Testis (tissue), 3 donors: Measurements from ENCODE around the gene PIP5K1B. TPM values are rescaled to one million over a fixed set of nuclear protein-coding genes. Genes with fewer than 3 reads are reported as not detected.
"Not testable (repeated sequence)": the region's sequence is repeated elsewhere in the genome, so short reads cannot be mapped to it uniquely, and the experiment has no call there.

Source experiments
- DNase-seq: peaks from one replicate; pipeline ENCODE4 v3.0.0-alpha.2; 2019
- H3K27ac ChIP-seq, 2 donors: fragments of 200-600 bp; sonication (generic); one replicate each; pipeline ENCODE4 v1.5.1; 2019
- H3K27me3 ChIP-seq: fragments of 200-600 bp; sonication (generic); one replicate; pipeline ENCODE4 v1.5.1; 2019
- H3K36me3 ChIP-seq: fragments of 200-600 bp; sonication (generic); one replicate; pipeline ENCODE4 v1.5.1; 2017; ENCODE audit warnings: low read depth; ENCODE audit errors: missing control alignments
- H3K4me1 ChIP-seq: fragments of 200-600 bp; sonication (generic); one replicate; pipeline ENCODE4 v1.5.1; 2019
- H3K4me3 ChIP-seq, 2 donors: fragments of 200-600 bp; sonication (generic); one replicate each; pipeline ENCODE4 v1.5.1; 2017 to 2019
- H3K9me3 ChIP-seq: fragments of 200-600 bp; sonication (generic); one replicate; pipeline ENCODE4 v1.5.1; 2017
- CTCF ChIP-seq, 3 experiments: fragments of 450-650 bp in 2 of 3; fragments of 200-600 bp in 1 of 3; sonication (generic) in 1 of 3; IDR thresholded peaks; one replicate each; pipeline ENCODE4 v1.5.1; 2016 to 2019; ENCODE audit warnings: antibody characterized with exemption in 3 of 3, mild to moderate bottlenecking in 2 of 3, moderate library complexity in 1 of 3
- POLR2A ChIP-seq: fragments of 450-650 bp; IDR thresholded peaks from one replicate; pipeline ENCODE4 v1.6.1; 2017; ENCODE audit warnings: antibody characterized with exemption, mild to moderate bottlenecking, moderate library complexity
- WGBS, 2 donors: methylation state at CpG; one replicate each; pipeline ENCODE4 v1.1.5; 2018; 5-methylcytosine and 5-hydroxymethylcytosine counted together
- intact Hi-C: fragments of 100-400 bp; cut with DNase I; formaldehyde crosslinking; loops from one replicate; pipeline ENCODE4 v1.15.1; 2023; ENCODE audit warnings: low total_unique reads
- polyA plus RNA-seq: library from polyadenylated mRNA; stranded (reverse); fragments of 350-450 nt; fragmentation: Illumina TruSeq; extraction: RNeasy Lipid Tissue Mini Kit (QIAGEN cat#74804); gene quantifications from one replicate; pipeline ENCODE4 v1.2.3, GENCODE V29; 2014; ENCODE audit warnings: low read depth, low replicate concordance; ENCODE audit not compliant: insufficient read depth
- total RNA-seq, 2 donors: library from RNA; depleted of rRNA; stranded (reverse); fragments of >200 nt; gene quantifications; one replicate each; pipeline ENCODE4 v1.2.3, GENCODE V29; 2016

Gene PIP5K1B
- total and polyA plus RNA-seq, 3 donors from 2014 or later = 53.6 to 70.5 (median 66.9) TPM

- intact Hi-C loops = no loop called here
- peaks cover 20% of the 10 kb centered on the region for H3K4me1 ChIP-seq
- no peak overlapping the region for H3K27ac ChIP-seq
- no peak for DNase-seq
- TF ChIP-seq POLR2A (no peak), CTCF (IDR thresholded peaks at IDR 0.05) (no peak)
- H3K4me3 ChIP-seq = no peak overlapping the region
- H3K27me3 ChIP-seq = no peaks in the 10 kb centered on the region
- no peaks in the 10 kb centered on the region for H3K9me3 ChIP-seq
- no peaks in the 10 kb centered on the region for H3K36me3 ChIP-seq
These were observed 278.0 kb downstream of the PIP5K1B start for GRCh38 chr9:68983008-68983411.

- H3K27ac ChIP-seq = no peak overlapping the region
- no peak for TF ChIP-seq CTCF (IDR thresholded peaks at IDR 0.05)
- no peak for TF ChIP-seq POLR2A
- 66 to 68% methylated on average over 3 of the region's 3 CpGs for WGBS, 2 donors
- H3K4me1 ChIP-seq = peaks cover 20% of the 10 kb centered on the region
- intact Hi-C loops = no loop called here
- no peaks in the 10 kb centered on the region for H3K27me3 ChIP-seq
- no peaks in the 10 kb centered on the region for H3K36me3 ChIP-seq
- no peaks in the 10 kb centered on the region for H3K9me3 ChIP-seq
- DNase-seq = no peak
- no peak overlapping the region for H3K4me3 ChIP-seq
These were observed 278.7 kb downstream of the PIP5K1B start for GRCh38 chr9:68983522-68984424.

- intact Hi-C loops, H3K27ac ChIP-seq, H3K4me3 ChIP-seq, H3K4me1 ChIP-seq, H3K9me3 ChIP-seq, H3K36me3 ChIP-seq, DNase-seq, H3K27me3 ChIP-seq: not testable (repeated sequence)
- WGBS, 2 donors = 94 to 98% methylated on average over 7 of the region's 7 CpGs
These were observed 281.9 kb downstream of the PIP5K1B start for GRCh38 chr9:68986949-68987348.

GRCh38 chr9:68991457-68991856 is 286.4 kb downstream of the PIP5K1B start:
- 62 to 70% methylated on average over 8 to 9 of the region's 9 CpGs for WGBS, 2 donors
- Histone ChIP-seq H3K4me3 (no peak overlapping the region), H3K9me3 (no peaks in the 10 kb centered on the region), H3K27me3 (no peaks in the 10 kb centered on the region), H3K4me1 (no peaks in the 10 kb centered on the region), H3K36me3 (no peaks in the 10 kb centered on the region), H3K27ac (no peak overlapping the region)
- TF ChIP-seq POLR2A = no peak
- no peak for TF ChIP-seq CTCF (IDR thresholded peaks at IDR 0.05)
- intact Hi-C loops = no loop called here
- no peak for DNase-seq

- TF ChIP-seq POLR2A (no peak), CTCF (IDR thresholded peaks at IDR 0.05) (no peak)
- Histone ChIP-seq H3K4me1 (no peaks in the 10 kb centered on the region), H3K36me3 (no peaks in the 10 kb centered on the region), H3K4me3 (no peak overlapping the region), H3K27ac (no peak overlapping the region), H3K27me3 (no peaks in the 10 kb centered on the region), H3K9me3 (no peaks in the 10 kb centered on the region)
- intact Hi-C loops = no loop called here
- 80 to 81% methylated on average over 3 of the region's 3 CpGs for WGBS, 2 donors
- no peak for DNase-seq
These were observed 290.7 kb downstream of the PIP5K1B start for GRCh38 chr9:68995776-68996175.
